Measurements from ENCODE around the gene TAS2R39. TPM values are rescaled to one million over a fixed set of nuclear protein-coding genes. Genes with fewer than 3 reads are reported as not detected.

TAS2R39 gene
- total RNA-seq, 5 donors from 2014 or later (not counting 1 experiment from before 2014, with no cell fraction given): not detected

GRCh38 chr7:143229054-143229790 lies 46.0 kb downstream of the TAS2R39 start:
- H3K4me3 ChIP-seq (ENCODE audit: control insufficient read depth in 1 of 2, extremely low read depth in 1 of 2, low read length in 1 of 2): no peak overlapping the region
- 76% methylated on average over 2 of the region's 9 CpGs for WGBS (ENCODE audit: insufficient coverage)
- Mint-ChIP-seq H3K36me3 (no peaks in the 10 kb centered on the region), H3K9me3 (no peaks in the 10 kb centered on the region), H3K4me1 (no peaks in the 10 kb centered on the region), H3K4me3 (no peak overlapping the region), H3K27me3 (peaks cover 0 to 1% of the 10 kb centered on the region in 2 donors), H3K27ac (no peak overlapping the region)
- ChIA-PET POLR2A (no interaction called here), CTCF (interaction anchor here (0.5 to 1.5 kb wide), 5 partner anchors 11 to 42 kb away, joined by 3 to 6 read pairs (median 5); no protein-coding TSS in a partner anchor)
- no peak for DNase-seq
- no peaks in the 10 kb centered on the region for H3K27me3 ChIP-seq (replicated peaks in 1 of 2; ENCODE audit: control insufficient read depth in 2 of 2, extremely low read depth in 1 of 2, insufficient read depth in 2 of 2, low read length in 1 of 2)
- H3K27ac ChIP-seq (ENCODE audit: low read length): no peak overlapping the region
- ATAC-seq (replicated peaks in 1 of 4): no peak
- no peaks in the 10 kb centered on the region for H3K4me1 ChIP-seq (ENCODE audit: control insufficient read depth in 1 of 2, extremely low read depth in 1 of 2, insufficient read depth in 2 of 2, low read length in 2 of 2)
- H3K9me3 ChIP-seq: no peaks in the 10 kb centered on the region
- H3K36me3 ChIP-seq (ENCODE audit: control insufficient read depth in 2 of 2, extremely low read depth in 1 of 2, insufficient read depth in 1 of 2, low read length in 1 of 2): no peaks in the 10 kb centered on the region

DNA sequence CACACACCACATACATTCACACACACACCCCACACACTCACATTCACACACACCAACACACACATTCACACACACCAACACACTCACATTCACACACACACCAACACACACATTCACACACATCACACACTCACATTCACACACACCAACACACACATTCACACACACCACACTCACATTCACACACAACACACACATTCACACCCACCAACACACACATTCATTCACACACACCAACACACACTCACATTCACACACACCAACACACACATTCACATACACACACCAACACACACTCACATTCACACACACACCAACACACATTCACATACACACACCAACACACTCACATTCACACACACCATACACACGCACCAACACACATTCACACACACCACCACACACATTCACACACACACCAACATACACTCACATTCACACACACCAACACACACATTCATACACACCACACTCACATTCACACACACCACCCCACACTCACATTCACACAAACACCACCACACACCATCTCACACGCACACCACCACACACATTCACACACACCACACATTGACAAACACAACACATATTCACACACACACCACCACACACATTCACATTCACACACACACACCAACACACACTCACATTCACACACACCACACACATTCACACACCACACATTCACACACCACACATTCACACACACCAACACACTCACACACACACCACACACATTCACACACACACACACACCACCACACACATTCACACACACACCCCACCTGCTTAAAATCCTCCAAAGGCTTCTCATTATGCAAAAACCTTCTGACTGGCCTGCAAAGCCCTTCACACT lies 47.6 kb downstream of the TAS2R39 start:
- Histone ChIP-seq H3K27me3 (replicated peaks in 1 of 2; ENCODE audit: control insufficient read depth in 2 of 2, extremely low read depth in 1 of 2, insufficient read depth in 2 of 2, low read length in 1 of 2) (peaks cover 0 to 3% of the 10 kb centered on the region in 2 experiments), H3K4me3 (ENCODE audit: control insufficient read depth in 1 of 2, extremely low read depth in 1 of 2, low read length in 1 of 2) (no peak overlapping the region), H3K36me3 (ENCODE audit: control insufficient read depth in 2 of 2, extremely low read depth in 1 of 2, insufficient read depth in 1 of 2, low read length in 1 of 2) (no peaks in the 10 kb centered on the region), H3K27ac (ENCODE audit: low read length) (no peak overlapping the region), H3K9me3 (peaks cover 1% of the 10 kb centered on the region), H3K4me1 (ENCODE audit: control insufficient read depth in 1 of 2, extremely low read depth in 1 of 2, insufficient read depth in 2 of 2, low read length in 2 of 2) (no peaks in the 10 kb centered on the region)
- ATAC-seq (replicated peaks in 1 of 4): no peak
- Mint-ChIP-seq H3K4me3 (no peak overlapping the region), H3K36me3 (no peaks in the 10 kb centered on the region), H3K27me3 (peaks cover 4 to 6% of the 10 kb centered on the region in 2 donors), H3K27ac (no peak overlapping the region), H3K9me3 (peaks cover 0 to 5% (median 0%) of the 10 kb centered on the region in 3 donors), H3K4me1 (no peaks in the 10 kb centered on the region)
- 96% methylated on average over 2 of the region's 2 CpGs for WGBS (ENCODE audit: insufficient coverage)
- ChIA-PET POLR2A (no interaction called here), CTCF (interaction anchor here in 1 of 2 donors (0.6 kb wide), 1 partner anchor 9 kb away, joined by 5 read pairs; no protein-coding TSS in a partner anchor)
- no peak for DNase-seq

Other genes with a start within 250 kb of the TAS2R39 start
- gene TRPV5, start 249.7 kb upstream of the TAS2R39 start, total RNA-seq: not detected
- not detected for gene LLCFC1, start 243.9 kb upstream of the TAS2R39 start, total RNA-seq
- under 1 TPM; 0.14 to 0.82 (median 0.28) TPM for gene KEL, start 221.1 kb upstream of the TAS2R39 start, total RNA-seq
- gene OR9A2, start 156.3 kb upstream of the TAS2R39 start, total RNA-seq: not detected
- gene OR6V1, start 131.1 kb upstream of the TAS2R39 start, total RNA-seq: not detected
- not detected for gene PIP, start 51.3 kb upstream of the TAS2R39 start, total RNA-seq
- not detected for gene TAS2R40, start 38.6 kb downstream of the TAS2R39 start, total RNA-seq
- gene GSTK1, start 80.0 kb downstream of the TAS2R39 start, total RNA-seq: 100 to 1,000 TPM; 347 to 524 (median 406) TPM
- 1 to 10 TPM in 3 of 5 donors, under 1 TPM in 1, not detected in 1; 0.66 to 1.6 (median 1.2) TPM for gene TMEM139, start 101.5 kb downstream of the TAS2R39 start, total RNA-seq
- gene CASP2, start 104.9 kb downstream of the TAS2R39 start, total RNA-seq: 10 to 100 TPM; 43.4 to 83.6 (median 73.7) TPM
- not detected for gene CLCN1, start 132.7 kb downstream of the TAS2R39 start, total RNA-seq
- 1 to 10 TPM in 3 of 5 donors, under 1 TPM in 2; 0.08 to 3.6 (median 2.1) TPM for gene FAM131B, start 179.3 kb downstream of the TAS2R39 start, total RNA-seq
- gene ZYX, start 197.9 kb downstream of the TAS2R39 start, total RNA-seq: 100 to 1,000 TPM; 107 to 186 (median 159) TPM
- 10 to 100 TPM; 23.8 to 49.8 (median 43.5) TPM for gene EPHA1, start 225.4 kb downstream of the TAS2R39 start, total RNA-seq